Suprapubic skin (tissue), 3 donors: ENCODE measurements around the gene UNKL.

Experiments
- POLR2AphosphoS5 ChIP-seq, 3 donors: sonication (generic); formaldehyde crosslinking; IDR thresholded peaks; one replicate each; pipeline ENCODE4 v1.6.1; 2017; ENCODE audit warnings: antibody characterized with exemption in 3 of 3
- TF ChIP-seq, protein P1 (sequence below), 2 donors: fragments of 200-600 bp in 1 of 2; fragments of 450-650 bp in 1 of 2; sonication (generic) in 1 of 2; IDR thresholded peaks; one replicate each; pipeline ENCODE4 v1.5.1; 2016 to 2019; ENCODE audit warnings: antibody characterized with exemption in 2 of 2, mild to moderate bottlenecking in 1 of 2, moderate library complexity in 1 of 2

- TF ChIP-seq POLR2AphosphoS5 (IDR thresholded peaks at IDR 0.05), result no peak
- TF ChIP-seq, protein P1, sequence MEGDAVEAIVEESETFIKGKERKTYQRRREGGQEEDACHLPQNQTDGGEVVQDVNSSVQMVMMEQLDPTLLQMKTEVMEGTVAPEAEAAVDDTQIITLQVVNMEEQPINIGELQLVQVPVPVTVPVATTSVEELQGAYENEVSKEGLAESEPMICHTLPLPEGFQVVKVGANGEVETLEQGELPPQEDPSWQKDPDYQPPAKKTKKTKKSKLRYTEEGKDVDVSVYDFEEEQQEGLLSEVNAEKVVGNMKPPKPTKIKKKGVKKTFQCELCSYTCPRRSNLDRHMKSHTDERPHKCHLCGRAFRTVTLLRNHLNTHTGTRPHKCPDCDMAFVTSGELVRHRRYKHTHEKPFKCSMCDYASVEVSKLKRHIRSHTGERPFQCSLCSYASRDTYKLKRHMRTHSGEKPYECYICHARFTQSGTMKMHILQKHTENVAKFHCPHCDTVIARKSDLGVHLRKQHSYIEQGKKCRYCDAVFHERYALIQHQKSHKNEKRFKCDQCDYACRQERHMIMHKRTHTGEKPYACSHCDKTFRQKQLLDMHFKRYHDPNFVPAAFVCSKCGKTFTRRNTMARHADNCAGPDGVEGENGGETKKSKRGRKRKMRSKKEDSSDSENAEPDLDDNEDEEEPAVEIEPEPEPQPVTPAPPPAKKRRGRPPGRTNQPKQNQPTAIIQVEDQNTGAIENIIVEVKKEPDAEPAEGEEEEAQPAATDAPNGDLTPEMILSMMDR (IDR thresholded peaks at IDR 0.05), result no peak
Measured at GRCh38 chr16:1458977-1459341, 44.5 kb upstream of the UNKL start.
